GM12864 (cell line): ENCODE measurements around the gene PIP5K1C.
"Not testable (repeated sequence)": the region's sequence is repeated elsewhere in the genome, so short reads cannot be mapped to it uniquely, and the experiment has no call there.

Source experiments
- DNase-seq: peaks from one replicate; pipeline ENCODE4 v3.0.0-alpha.2; 2011; ENCODE audit warnings: low read depth
- H3K4me3 ChIP-seq: 2 replicates; pipeline ENCODE4 v1.5.1; 2011; ENCODE audit warnings: mild to moderate bottlenecking, low read depth, low read length, control low read depth
- CTCF ChIP-seq: IDR thresholded peaks from 2 replicates; pipeline ENCODE4 v1.5.1; 2011; ENCODE audit warnings: low read depth, mild to moderate bottlenecking, moderate library complexity, low read length, control low read depth, inconsistent platforms; ENCODE audit errors: missing control alignments

Gene PIP5K1C

DNA sequence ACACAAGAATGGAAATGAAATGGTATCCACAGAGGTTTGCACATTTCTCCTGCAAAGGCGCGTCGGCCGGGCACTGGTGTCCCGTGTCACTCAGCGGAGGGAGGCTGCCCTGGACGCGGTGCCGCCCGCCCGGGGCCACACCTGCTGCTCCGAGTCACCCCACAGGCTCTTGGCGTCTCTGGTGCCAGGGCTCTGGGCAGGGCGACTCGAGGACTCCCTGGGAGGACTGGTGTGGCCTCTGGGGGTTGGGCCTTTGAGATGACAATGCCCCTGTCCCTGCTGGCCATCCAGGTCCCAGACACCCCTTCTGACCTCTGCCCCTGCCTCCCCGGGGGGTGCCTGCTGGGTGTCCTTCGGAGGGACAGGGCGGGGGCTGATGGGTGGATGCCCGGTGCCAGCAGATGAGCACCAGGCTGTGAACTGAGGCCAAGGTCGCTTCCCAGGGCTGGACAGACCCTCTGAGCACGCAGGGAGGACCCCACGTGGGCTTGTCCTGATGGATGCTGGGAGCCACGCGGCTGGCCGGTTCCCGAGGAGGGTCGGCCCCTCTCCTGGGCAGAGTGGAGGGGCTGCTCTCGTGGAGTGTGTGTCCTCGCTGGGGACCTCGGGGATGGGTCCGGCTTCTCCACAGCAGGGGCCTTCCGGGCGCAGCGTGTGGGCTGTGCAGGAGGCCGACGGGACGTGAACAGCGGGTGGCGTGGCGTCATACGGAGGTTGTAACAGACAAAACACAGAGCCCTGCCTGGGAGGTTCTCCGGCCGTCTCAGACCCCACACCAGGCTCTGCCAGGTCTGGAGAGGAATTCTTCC is 69.0 kb downstream of the PIP5K1C start:
- DNase-seq, result no peak
- no peak for TF ChIP-seq CTCF
- H3K4me3 ChIP-seq, result no peak overlapping the region

GRCh38 chr19:3628766-3629165 is 71.5 kb downstream of the PIP5K1C start:
- not testable (repeated sequence) for H3K4me3 ChIP-seq, DNase-seq

DNA sequence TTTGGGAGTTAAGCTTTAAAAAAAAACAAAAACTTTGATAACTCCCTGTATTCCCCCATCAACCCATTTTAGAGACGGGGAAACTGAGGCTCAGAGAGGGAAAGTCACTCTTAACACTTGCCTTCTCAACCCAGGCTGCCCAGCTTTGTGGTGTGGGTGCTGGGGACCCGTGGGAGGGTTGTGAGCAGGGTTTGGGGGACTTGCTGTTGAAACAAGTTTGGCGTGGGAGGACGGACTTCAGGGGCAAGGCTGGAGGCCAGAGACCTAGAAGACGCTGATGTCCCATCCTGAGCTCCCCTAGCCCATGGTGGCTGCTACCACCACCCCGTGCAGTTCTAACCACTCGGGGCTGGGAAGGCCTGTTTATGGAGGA is 72.9 kb downstream of the PIP5K1C start:
- 0 out of 2 replicates have a peak overlapping the region, but pooled peaks have one; percentile 15 for H3K4me3 ChIP-seq
- DNase-seq, result no peak
- no peak for TF ChIP-seq CTCF

DNA sequence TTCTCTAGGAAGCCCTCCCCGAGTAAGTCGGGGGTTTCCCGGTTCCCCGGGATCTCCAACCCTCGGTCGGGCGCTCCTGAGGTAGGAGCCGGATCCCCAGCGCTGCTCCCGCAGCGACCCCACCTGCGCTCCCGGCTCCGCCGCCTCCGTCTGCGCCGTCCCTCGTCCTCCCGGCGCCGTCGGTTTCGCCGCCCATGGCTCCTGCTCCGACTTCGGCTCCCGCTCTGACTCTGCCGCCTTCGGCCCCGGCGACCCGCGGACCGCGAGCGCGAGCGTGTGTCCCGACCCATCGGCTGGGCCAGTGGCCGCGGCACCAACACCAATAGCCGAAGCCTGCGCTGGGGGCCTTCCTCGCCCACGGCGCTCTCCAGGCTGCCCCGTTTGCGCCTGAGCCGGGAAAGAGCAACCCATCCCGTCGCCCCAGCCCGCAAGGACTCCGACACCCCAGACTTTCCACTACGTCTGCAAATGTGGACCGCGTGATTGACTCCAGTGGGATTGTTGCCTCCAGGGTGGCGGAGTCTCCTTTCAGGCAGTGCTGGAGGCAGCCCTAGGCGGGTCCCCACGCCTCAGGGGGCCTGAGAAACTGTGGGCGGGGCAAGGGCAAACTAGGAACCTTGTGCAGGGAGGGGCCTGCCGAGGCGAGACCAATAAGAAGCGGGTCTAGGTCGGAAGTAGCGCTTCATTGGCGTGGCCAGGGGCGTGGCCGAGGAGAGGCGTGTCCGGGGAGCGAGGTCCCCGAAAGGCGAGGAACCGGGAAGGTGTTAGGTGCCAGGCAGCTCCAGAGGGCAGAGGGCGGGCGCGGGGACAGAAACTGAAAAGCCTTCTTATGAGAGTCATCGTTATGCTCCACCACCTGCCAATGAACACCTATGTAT is 73.6 kb downstream of the PIP5K1C start, which contains the start of gene CACTIN:
CACTIN (minus strand) TSS at position 318 of the 878 bp plus-strand sequence; CDS start at position 290, 28 bp downstream.
- DNase-seq, result peak; percentile 93
- no peak for TF ChIP-seq CTCF
- H3K4me3 ChIP-seq, result peak within 1 kb of the TSS; percentile 79

DNA sequence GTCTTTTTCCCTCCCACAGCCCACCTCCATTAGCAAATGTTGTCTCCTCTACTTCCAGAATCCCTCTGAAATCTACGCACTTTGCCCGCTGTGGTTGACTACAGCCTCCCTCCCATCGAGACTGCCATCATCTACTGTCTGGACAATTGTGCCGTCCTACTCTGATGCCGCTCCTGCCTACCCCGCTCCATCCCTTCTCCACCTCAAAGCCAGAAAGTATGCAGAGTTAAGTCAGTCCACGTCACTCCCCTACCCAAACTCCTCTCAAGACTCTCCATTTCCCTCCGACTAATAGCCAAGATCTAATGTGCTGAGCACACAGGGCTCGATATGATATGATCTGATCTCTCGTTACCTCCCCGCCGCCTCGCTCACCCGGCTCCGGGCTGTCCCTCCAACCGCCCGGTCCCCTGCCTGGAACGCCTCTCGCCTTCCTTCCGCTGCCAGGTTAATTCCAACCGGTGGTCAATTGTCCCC is 74.2 kb downstream of the PIP5K1C start:
- no peak for DNase-seq
- peak overlapping the region; percentile 79 for H3K4me3 ChIP-seq
- TF ChIP-seq CTCF, result no peak

DNA sequence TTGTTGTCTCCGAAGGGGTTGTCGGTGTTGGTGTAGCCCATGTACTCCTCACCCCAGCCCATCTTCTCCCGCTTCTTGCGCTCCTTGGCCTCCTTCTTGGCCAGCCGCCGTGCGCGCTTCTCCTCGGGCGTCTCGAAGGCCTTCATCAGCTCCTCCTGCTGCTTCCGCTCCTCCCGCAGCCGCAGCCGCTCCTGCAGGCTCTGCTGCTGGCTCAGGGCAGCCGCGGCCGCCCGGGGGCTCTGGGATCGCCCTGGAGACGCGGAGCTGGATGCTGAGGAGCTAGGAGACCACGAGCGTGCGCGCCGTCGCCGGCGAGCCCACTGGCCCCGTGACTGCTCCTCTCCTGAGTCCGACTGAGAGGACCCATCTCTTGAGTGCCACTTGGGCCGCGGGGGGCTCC is 76.6 kb downstream of the PIP5K1C start:
- no peak overlapping the region for H3K4me3 ChIP-seq
- no peak for DNase-seq
- no peak for TF ChIP-seq CTCF

- no peak for TF ChIP-seq CTCF
- no peak for DNase-seq
- no peak overlapping the region for H3K4me3 ChIP-seq
Measured at GRCh38 chr19:3622224-3622623, 78.0 kb downstream of the PIP5K1C start.
